Transverse colon (tissue), 4 donors: Measurements from ENCODE around the gene PTER.

Experiments
- EP300 ChIP-seq: sonication (generic); formaldehyde crosslinking; IDR thresholded peaks from one replicate; pipeline ENCODE4 v1.6.1; 2017; ENCODE audit warnings: antibody characterized with exemption, low read depth
- POLR2A ChIP-seq: fragments of 450-650 bp; IDR thresholded peaks from one replicate; pipeline ENCODE4 v1.6.1; 2016; ENCODE audit warnings: antibody characterized with exemption, mild to moderate bottlenecking, moderate library complexity
- POLR2AphosphoS5 ChIP-seq, 3 donors: sonication (generic); formaldehyde crosslinking; IDR thresholded peaks; one replicate each; pipeline ENCODE4 v1.6.1; 2016; ENCODE audit warnings: antibody characterized with exemption in 3 of 3
- TF ChIP-seq, protein P1 (sequence below), 5 experiments: fragments of 200-600 bp in 3 of 5; fragments of 450-650 bp in 2 of 5; sonication (generic) in 3 of 5; IDR thresholded peaks; 1 replicate in 2 of 5; 2 replicates in 3 of 5; pipeline ENCODE4 v1.5.1; 2016 to 2017; ENCODE audit warnings: antibody characterized with exemption in 5 of 5, inconsistent platforms in 3 of 5, mild to moderate bottlenecking in 2 of 5, moderate library complexity in 1 of 5

- TF ChIP-seq POLR2AphosphoS5 (IDR thresholded peaks at IDR 0.05) (no peak), EP300 (no peak), POLR2A (no peak)
- TF ChIP-seq, protein P1, sequence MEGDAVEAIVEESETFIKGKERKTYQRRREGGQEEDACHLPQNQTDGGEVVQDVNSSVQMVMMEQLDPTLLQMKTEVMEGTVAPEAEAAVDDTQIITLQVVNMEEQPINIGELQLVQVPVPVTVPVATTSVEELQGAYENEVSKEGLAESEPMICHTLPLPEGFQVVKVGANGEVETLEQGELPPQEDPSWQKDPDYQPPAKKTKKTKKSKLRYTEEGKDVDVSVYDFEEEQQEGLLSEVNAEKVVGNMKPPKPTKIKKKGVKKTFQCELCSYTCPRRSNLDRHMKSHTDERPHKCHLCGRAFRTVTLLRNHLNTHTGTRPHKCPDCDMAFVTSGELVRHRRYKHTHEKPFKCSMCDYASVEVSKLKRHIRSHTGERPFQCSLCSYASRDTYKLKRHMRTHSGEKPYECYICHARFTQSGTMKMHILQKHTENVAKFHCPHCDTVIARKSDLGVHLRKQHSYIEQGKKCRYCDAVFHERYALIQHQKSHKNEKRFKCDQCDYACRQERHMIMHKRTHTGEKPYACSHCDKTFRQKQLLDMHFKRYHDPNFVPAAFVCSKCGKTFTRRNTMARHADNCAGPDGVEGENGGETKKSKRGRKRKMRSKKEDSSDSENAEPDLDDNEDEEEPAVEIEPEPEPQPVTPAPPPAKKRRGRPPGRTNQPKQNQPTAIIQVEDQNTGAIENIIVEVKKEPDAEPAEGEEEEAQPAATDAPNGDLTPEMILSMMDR (IDR thresholded peaks at IDR 0.05), result no peak
These were observed 53.7 kb downstream of the PTER start for GRCh38 chr10:16490511-16490910.
